Measurements from ENCODE around the gene RAB3B. TPM values are rescaled to one million over a fixed set of nuclear protein-coding genes. Genes with fewer than 3 reads are reported as not detected.

RAB3B gene
- total RNA-seq, 2 donors from 2014 or later, result 0.05 TPM; not detected in 1

- intact Hi-C loops (cut with DNase I), result no loop called here
- DNase-seq (ENCODE audit: low spot score), result no peak
Measured at GRCh38 chr1:51961954-51962353, 28.5 kb downstream of the RAB3B start.

- no peak for DNase-seq (ENCODE audit: low spot score)
- intact Hi-C loops (cut with DNase I), result no loop called here
Measured at GRCh38 chr1:51961231-51961630, 29.3 kb downstream of the RAB3B start.

DNA sequence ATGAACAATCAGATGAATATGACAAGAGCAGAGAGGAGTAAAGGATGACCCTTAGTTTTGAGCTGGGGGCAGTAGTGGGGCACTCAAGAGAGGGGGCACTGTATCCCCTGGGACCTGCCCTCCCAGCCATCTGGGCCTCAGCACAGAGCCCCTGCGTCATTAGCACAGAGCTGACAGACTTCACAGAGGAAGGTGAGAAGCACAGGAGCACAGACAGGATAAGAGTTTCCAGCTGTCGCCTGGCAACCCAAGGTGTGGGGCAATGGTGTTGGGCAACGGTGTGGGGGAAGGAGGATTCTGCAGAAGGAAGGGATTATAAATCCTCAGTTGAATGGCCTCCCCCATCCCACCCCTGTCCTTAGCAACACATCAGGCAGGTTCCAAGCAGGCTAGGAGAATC lies 30.2 kb downstream of the RAB3B start:
- intact Hi-C loops (cut with DNase I), result no loop called here
- DNase-seq (ENCODE audit: low spot score), result no peak

DNA sequence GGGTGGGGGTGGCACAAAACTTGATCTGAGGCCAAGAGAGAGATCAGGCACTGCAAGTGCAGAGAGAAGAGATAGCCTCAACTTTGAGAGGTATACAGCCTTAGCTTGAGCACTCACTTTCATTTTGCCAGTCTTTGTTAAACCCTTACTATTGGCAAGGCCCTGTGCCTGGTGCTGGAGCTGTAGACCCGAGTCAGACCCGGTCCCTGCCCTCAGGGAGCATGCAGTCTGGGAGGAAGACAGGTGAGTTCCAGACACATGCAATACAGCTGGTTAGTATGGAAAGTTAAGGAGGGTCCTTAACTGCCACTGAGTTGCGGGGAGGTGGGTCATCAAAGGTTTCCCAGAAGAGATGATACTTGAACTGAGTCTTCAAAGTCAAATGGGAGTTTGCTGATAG lies 31.7 kb downstream of the RAB3B start:
- no peak for DNase-seq (ENCODE audit: low spot score)
- intact Hi-C loops (cut with DNase I), result no loop called here

DNA sequence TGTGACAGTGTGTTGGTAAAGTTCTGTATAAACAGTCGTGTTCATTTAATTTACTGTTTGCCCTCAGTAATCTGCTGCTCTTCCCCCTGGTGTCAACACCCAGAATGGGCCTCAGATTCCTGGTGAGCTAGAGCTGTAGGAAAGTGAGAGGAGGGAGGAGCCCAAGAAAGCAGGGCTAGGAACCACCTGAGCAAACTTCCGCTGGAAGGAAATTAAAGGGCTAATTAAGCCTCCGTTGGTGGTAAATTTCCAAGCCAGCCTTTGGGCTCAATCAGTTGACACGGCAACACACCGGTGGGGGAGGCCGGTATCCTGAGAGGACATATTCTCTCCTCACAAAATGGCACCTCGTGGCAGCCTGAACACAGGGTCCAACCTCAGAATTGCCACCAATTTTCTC lies 32.9 kb downstream of the RAB3B start:
- no peak for DNase-seq (ENCODE audit: low spot score)
- intact Hi-C loops (cut with DNase I), result no loop called here

GRCh38 chr1:51956528-51957509 lies 33.7 kb downstream of the RAB3B start:
- intact Hi-C loops (cut with DNase I), result no loop called here
- DNase-seq (ENCODE audit: low spot score), result no peak

DNA sequence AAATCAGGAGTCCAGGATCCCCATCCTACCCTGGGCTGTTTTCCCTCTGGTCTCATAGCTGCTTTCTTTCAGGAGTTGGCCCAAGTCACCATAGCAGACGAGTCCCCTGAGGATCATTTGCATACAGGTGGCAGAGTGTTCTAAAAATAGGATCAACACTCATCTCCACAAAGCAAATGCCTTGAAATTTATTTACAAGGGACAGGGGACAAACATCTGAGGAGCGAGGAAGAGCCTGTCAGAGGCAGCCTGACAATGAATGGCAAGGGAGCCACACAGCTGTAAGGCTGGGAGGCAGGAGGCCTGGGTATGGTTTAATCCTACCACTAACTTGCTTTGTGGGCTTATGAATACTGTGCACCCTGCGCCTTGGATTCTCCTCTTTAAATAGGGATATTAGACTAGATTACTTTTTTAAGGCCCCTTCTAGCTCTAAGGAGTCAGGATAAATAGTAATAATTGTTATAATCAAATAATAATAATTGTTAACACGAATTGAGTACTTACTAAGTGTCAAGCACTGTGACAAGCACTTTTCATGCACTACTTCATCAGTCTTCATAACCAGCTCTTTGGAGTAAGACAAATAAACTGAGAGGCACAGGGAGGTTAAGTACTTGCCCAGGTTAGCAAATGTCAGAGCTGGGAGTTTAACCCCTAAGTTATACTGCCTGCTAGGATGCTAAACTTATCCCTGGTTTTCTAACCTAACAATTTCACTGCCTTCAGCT lies 34.5 kb downstream of the RAB3B start:
- no peak for DNase-seq (ENCODE audit: low spot score)
- intact Hi-C loops (cut with DNase I), result no loop called here

- intact Hi-C loops (cut with DNase I), result no loop called here
- no peak for DNase-seq (ENCODE audit: low spot score)
Measured at GRCh38 chr1:51954783-51955182, 35.7 kb downstream of the RAB3B start.

GRCh38 chr1:51953079-51953478 lies 37.4 kb downstream of the RAB3B start:
- DNase-seq (ENCODE audit: low spot score), result no peak
- intact Hi-C loops (cut with DNase I), result no loop called here

DNA sequence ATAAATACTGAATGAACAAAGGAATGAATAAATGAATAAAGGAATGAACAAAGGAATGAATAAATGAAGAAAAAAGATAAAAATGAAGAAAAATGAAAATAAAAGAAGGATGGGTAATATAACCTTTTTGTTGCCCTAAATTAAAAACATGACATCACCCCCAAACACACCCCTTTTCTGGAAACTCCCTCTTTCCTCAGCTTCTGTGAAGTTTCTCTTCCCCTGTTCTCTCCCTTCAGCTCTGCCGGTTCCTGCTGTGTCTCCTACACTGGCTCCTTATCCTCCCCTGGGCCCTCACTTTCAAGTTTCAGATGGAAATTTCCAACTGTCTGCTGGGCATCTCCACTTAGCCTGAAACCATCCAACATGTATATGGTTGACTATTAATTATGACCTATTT lies 37.9 kb downstream of the RAB3B start:
- DNase-seq (ENCODE audit: low spot score), result no peak
- intact Hi-C loops (cut with DNase I), result no loop called here

- intact Hi-C loops (cut with DNase I), result no loop called here
- DNase-seq (ENCODE audit: low spot score), result no peak
Measured at GRCh38 chr1:51950701-51951100, 39.8 kb downstream of the RAB3B start.

- no peak for DNase-seq (ENCODE audit: low spot score)
- intact Hi-C loops (cut with DNase I), result no loop called here
Measured at GRCh38 chr1:51949014-51949702, 41.3 kb downstream of the RAB3B start.

GRCh38 chr1:51948491-51948915 lies 42.0 kb downstream of the RAB3B start:
- intact Hi-C loops (cut with DNase I), result no loop called here
- no peak for DNase-seq (ENCODE audit: low spot score)

GRCh38 chr1:51946300-51946699 lies 44.2 kb downstream of the RAB3B start:
- no peak for DNase-seq (ENCODE audit: low spot score)
- intact Hi-C loops (cut with DNase I), result no loop called here

GRCh38 chr1:51945591-51945990 lies 44.9 kb downstream of the RAB3B start:
- DNase-seq (ENCODE audit: low spot score), result no peak
- intact Hi-C loops (cut with DNase I), result no loop called here

DNA sequence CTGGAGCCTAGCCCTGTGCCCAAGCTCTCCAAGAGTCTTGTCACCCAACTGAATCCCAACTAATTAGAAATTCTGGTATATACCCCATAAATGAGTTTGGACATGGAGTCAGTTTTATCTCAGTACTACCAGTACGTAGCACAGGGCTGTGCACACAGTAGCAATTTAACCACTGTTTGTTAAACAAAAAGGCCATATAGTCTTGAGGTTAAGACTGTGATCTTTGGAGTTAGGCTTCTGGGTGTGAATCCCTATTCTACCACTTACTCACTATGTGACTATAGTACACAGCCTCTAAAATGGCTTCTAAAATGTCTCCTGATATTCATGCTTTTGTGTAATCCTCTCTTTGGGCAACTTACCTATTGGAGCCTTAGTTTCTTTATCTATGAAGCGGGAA lies 48.2 kb downstream of the RAB3B start:
- intact Hi-C loops (cut with DNase I), result no loop called here
- no peak for DNase-seq (ENCODE audit: low spot score)

GRCh38 chr1:51941528-51941927 lies 49.0 kb downstream of the RAB3B start:
- intact Hi-C loops (cut with DNase I), result no loop called here
- no peak for DNase-seq (ENCODE audit: low spot score)

DNA sequence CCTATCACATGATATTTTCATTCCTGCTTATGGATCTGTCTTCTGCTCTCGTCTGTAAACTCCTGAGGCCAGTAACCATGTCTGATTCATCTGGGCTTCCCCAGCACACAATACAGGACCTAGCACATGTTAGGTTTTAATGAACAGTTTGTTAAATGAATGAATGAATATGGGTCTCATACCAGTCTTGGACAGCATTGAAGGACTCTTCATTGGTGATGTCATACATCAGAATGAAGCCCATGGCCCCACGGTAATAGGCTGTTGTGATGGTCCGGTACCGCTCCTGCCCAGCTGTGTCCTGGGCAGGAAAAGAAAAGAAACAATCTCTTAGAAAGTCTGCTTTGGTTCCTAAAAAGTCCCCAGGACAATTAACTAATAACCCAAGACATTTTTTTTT lies 53.4 kb downstream of the RAB3B start:
- no peak for DNase-seq (ENCODE audit: low spot score)
- intact Hi-C loops (cut with DNase I), result no loop called here

GRCh38 chr1:51936531-51936930 lies 54.0 kb downstream of the RAB3B start:
- intact Hi-C loops (cut with DNase I), result no loop called here
- DNase-seq (ENCODE audit: low spot score), result no peak

DNA sequence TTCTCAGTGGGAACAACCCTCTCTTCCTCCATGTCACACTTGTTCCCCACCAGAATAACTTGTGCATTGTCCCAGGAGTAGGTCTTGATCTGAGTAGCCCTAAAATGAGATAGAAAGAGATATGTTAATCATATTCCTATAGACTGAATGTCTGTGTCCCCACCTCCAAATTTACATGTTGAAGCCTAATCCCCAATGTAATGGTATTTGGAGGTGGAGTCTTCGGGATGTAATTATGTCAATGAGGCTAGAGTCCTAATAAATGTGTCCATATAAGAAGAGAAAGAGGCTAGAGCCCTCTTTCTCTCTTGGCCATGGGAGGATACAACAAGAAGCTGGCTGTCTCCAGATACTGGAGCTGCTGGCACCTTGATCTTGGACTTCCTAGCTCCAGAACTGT lies 57.2 kb downstream of the RAB3B start:
- intact Hi-C loops (cut with DNase I), result no loop called here
- DNase-seq (ENCODE audit: low spot score), result no peak
